OCI-M2 (cell line): Measurements from ENCODE around the gene CTDNEP1.
"Not testable (repeated sequence)": the region's sequence is repeated elsewhere in the genome, so short reads cannot be mapped to it uniquely, and the experiment has no call there.

Experiments
- DNase-seq: peaks from one replicate; lab custom pipeline; 2025; ENCODE audit not compliant: unreplicated experiment; lab: John Stamatoyannopoulos, UW

The CTDNEP1 gene

DNA sequence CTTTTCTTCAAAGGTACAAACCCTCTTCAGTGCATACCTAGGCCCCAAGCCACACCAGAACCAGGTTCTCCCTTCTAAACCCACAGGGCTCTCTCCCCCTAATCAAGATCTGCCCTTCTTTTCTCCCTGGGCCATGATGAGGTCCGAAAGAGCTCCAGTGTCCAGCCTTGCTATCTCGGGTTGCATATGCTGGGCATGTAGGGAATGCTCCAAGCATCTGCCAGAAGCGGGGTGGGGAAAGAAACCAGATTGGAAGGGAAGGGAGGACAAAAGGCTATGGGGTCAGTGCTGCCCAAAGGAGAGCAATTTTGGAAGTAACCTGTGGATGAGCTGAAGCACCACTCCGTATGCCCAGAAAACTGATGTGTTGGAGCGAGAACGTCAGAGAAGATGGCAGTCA, 2.3 kb downstream of the CTDNEP1 start:
- DNase-seq = no peak

DNA sequence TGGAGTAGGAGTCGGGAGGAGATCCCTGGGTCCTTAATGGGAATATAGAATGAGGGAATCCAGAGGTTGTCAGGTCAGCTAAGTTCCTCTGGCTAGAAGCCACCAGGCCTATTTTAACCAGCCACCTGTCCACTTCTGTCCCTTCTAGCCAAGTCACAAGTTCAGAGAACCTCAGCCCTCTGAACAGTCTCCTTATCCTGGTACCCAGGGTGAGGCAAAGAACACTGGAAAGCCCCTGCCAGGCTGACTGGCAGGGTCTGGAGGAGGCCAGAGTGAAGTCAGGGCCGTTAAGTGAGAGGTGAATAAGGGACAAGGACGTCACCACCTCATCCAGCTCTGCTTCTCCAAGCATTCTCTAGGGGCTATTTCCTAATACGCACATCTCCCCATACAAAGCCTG, 2.7 kb downstream of the CTDNEP1 start:
- DNase-seq = no peak

DNA sequence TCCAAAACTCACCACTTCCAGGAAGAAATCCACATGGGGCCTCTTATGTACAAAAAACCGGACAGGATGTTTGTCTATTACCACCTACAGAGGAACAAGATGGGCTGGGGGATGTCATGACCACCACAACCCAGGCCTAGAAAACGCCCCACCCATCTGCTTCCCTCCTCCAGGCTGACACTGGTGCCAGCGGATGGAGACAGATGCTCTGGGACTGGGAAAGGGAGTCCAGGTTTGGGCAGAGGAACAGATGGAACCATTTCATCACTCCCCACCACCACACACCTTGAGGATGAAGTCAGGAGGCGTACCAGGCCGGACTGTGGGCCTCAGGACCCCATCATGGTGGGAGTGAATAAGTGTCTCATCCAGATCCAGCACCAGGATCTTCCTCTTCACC, 4.8 kb downstream of the CTDNEP1 start:
- DNase-seq = no peak

DNA sequence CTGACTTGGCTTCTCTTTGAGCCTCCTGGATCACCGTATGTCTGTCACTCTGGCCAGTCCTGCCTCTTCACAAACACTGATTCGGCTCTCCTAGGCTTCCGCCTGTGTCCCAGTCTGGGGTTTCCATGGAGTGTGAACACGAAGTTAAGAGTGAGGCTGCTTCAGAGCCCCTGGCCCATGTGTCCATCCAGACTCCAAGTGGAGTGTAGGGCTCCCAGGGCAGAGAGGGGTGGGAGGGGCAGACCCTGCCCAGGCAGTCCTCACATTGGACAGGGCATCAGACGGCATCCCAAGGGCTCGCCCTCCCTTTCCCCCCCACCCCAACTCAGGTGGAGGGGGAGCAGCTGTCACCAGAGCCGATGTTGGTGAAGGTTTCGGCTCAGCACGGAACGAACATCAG, 7.7 kb downstream of the CTDNEP1 start:
- DNase-seq = not testable (repeated sequence)

DNA sequence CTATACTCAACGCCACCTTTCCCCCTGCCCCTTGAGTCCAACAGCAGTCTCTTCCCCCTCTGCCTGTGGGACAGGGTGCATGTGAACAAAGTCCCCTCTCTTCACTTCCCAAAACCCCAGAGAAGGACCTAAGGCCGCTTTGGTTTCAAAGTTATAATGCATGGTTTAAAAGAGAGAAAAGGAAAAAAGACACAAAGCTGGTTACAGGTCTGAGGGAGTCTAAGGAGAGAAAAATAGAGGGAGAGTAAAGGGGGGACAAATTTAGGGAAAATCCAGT, 8.1 kb downstream of the CTDNEP1 start:
- no peak for DNase-seq

DNA sequence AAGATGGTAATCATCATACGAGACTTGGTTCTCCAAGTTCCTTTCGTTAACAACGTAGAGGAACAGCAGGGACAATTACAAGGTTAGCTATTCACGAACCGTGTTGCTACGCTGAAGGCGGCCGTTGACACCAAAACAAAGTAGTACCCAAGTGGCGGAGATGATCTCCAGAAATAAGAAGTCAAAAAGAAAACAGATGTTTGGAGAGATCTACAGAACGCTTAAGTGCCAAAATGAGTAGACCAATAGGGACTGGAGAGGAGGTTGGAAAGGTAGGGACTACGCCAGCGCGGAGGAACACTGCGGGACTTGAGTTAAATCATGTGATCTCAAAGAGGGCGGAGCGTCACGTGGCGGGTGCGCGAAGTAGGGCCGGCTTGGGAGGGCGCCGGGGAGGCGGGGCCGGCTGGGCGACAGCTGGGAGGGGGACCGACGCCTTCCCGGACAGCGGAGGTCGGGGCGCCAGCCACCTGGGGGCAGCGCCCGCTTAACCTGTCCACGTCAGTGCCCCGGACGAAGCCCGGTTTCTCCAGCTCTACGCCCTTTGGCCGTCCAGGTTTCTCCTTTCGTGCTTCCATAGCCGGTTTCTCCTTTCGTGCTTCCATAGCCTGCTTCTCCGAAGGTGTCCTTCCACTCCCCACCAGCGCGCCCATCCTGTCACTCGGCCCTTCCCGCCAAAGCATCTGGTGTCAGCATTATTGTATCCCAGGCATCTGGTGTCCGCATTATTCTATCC, 8.6 kb downstream of the CTDNEP1 start:
- DNase-seq = peak; percentile 80

DNA sequence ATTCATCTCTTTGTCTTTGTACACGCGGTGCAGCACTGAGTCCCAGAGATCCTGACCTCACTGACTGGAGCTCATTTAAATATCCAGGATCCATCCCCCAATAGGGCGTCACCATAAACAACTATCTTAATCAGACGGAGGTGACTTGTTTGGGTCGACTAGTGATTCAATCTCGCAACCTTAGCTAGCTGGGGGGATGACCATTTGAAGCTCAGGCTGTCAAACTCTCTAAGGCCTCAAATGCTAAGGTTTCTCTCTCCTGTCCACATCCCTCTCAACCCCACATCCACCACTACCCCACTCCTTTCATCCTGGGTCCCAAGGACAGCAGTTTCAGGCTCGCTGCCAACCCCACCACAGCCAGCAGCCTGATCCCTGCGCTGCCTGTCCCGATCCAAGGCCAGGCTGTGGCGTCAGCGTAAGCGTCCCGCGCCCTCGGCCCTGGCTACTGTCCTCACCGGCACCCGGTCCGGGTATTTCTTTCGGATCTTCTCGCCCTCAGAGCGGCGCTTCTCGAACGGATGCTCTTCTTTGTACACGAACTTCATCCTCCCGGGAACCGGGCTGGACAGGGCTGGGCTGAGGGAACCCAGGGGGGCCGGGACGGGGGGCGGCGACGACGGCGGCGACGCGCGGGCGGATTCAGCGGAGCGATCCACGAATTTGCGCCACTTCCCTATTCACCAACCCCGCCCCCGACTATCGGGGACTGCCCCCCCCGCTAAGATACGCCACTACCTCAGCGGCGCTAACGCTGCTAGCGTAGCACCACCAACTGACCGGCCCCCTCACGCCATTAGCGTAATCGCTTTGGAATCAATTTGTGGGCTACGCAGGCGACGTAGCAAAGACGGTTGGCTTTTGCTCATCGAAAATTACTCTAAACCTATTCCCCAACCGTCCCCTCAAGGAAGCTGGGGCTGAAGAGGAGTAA, 9.5 kb downstream of the CTDNEP1 start, which contains the start of gene GABARAP:
TSS of gene GABARAP (minus strand) at position 667 of the 934 bp plus-strand sequence. CDS start at position 548, 119 bp downstream.
- peak; percentile 80 for DNase-seq

DNA sequence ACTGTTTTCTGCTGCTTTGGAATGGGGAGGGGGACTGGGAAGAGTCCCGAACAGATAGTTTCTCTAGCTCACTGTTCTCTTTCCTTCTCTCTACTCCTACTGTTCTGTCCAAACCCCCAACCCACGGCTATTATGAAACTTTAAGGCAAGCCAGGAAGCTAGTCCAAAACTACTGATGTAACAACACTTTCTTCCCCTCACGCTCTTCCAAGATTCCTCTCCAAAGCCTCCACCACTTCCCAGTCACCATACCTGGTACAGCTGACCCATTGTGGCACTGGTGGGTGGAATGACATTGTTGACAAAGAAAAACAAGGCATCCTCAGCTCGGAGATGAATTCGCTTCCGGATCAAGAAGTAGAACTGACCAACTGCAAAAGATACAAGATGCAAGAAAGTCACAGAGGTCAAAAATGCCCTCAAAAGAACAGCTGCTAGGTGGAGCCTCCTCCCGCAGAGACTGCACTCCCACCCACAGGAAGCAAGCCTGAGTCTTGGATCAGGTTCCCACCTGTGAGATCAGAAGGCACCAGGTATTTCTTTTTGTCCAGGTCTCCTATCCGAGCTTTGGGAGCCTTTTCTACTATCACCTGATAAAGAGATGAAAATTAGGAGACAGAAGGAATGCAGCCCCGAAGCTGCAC, 10.3 kb downstream of the CTDNEP1 start:
- DNase-seq = no peak

DNA sequence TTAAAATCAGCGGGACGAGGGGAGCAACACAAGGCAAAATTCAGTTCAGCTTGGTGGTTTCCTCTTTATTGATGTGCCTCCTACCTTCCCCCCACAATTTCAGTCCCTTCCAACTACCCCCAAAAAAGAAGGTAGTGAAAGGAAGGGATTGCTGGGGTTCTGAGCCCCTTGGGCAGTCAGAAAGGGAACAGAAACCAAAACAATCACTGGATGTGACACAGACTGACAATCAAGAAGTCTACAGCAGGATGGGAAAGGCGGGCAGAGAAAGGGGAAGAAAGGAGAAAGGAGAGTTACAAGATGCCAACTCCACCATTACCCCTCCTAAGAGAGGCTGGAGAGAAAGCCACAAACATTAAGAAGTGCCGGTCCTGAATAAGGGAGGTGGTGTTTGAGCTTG, 11.2 kb downstream of the CTDNEP1 start:
- DNase-seq = no peak

DNA sequence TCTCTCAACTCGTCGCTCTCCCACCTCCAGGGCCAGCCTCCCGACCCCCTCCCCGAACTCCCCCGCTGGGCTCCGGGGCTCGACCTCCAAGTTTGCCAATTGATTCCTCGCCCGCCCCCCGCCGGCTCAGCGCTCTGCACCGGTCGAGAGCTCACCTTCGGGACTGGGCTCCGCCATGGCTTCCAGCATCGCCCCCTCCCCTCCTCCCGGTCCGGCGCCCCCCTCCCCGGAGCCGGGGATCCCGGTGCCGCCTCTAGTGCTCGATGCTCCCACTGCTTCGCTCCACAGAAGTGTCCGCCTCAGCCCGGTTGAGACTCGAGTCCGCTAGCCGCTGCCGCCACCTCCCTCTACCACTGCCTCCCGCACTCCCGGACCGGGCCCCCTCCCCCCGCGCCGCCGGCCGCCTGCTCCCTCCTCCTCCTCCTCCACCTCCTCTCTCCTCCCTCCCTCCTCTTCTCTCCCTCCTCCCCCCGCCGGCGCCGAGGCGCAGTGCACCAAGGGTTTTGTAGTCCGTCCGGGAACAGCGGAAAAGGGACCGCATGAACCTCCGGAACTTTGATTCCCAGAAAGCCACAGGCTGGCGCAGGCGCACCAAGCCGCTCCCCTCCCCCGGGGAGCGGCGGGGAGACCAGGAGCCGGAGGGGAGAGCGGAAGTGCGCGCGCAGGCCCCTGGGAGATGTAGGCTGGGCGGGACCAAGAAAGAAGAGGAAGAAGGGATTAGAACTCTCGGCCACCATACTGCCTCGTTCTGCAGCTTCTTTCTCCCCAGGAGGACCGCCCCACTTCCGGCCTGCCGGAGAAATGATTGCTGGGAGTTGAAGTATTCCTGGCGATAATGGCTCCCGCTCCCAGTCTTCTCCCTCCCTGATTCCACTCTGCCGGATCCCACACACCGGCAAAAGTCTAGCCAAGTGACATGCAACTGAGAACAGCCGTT, 12.2 kb downstream of the CTDNEP1 start, which contains the start of gene PHF23:
TSS of gene PHF23 (minus strand) at position 367 of the 937 bp plus-strand sequence. CDS start at position 189, 178 bp downstream.
- DNase-seq = peak; percentile 86

DNA sequence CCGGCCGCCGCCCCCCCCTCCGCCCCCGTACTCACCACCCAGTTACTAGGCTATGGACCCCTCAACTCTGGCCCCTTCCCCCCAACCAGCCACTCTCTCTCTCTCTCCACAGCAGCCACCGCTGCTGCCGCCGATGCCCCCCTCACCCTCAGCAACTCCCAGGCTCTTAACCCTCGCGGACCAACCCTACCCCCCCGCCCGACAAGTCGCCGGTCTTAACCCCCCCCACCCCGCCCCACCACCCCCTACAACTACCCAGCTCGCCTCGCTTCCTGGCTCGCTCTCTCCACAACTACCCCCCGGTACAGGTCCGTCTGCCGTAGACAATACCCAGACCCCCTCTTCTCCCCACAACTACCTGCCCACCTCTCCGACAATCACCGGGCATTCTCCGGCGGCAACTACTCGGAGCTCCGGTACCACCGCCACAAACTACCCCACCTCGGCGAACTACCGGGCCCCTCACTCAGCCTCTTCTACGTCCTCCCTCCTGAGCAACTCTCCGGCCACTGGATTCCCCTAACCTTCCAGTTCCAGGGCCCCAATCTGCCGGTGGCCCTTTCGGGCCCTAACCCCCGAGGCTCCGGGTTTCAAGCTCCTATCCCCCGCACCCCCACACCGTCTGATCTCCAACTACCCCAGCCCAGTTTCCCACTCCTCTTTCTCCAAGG, 13.0 kb downstream of the CTDNEP1 start:
- no peak for DNase-seq

DNA sequence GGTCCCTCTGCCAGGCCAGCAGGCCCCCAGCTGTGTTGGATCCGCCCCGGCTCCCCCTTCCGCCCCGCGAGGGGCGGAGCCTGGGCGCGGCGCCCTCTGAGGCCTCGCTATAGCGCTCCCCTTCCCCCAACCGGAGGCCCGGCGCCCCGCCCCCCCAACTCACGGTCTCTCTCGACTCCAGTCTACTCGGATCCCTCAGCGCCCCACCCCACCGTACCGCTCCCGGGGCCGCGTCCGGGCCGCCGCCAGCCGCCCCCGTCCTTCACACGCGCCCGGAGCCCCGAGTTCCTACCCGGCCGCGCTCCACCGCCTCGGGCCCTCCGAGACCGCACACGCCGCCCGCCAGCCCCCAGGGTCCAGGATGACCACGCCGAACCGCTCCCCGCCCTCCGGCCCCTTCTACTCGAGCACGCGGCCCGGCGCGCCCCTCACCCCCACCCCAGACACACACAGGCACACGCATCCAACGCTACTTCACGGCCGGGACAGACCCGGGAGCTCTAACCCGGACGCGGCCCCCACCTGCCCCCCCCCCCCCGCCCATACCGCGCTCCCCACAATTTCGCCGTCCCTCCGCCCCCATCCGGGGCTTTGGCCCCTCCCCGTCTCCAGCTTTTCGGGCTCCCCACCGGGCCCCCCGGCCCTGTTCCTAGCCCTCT, 13.6 kb downstream of the CTDNEP1 start:
- no peak for DNase-seq

DNA sequence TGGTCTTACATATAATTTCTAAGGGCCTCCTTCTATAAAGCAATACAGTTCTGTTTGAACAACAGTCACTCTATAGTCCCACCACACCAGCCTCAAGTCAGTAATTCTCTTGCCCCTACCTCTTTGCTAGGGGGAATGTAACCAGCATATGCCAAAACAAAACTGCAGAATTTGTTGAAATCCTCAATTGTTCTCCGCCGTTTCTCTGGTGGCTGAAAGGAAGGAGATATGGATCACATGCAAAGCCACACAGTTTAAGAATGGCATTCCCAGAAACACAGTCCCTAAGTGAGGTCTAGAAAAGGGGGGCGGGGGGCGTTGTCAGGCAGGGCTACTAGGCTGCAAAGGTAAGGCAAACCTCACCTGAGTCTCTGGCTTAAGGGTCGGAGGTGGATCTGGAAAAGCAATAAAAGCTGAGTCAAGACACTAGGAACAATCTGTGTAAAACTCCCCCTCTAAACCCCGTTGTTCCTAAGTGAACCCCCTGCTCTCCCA, 14.2 kb downstream of the CTDNEP1 start:
- DNase-seq = no peak

DNA sequence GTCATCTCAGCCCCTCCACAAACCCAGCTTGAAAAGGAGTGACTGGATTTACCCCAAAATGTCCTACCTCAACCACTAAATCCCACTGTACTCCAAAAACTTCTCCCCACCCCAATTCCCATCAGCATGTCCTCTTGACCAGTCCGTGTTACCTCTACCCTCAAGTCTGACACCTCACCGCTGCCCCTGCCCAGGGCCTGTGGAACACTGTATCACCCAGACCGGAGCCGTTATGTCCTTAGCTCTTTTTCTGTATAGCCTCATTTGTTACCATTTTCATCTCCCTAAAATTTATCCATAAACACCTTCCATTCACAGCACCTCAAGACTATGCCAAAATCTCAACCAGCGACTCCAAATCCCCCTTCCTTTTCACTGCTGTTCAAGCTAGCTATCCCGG, 14.7 kb downstream of the CTDNEP1 start:
- no peak for DNase-seq

DNA sequence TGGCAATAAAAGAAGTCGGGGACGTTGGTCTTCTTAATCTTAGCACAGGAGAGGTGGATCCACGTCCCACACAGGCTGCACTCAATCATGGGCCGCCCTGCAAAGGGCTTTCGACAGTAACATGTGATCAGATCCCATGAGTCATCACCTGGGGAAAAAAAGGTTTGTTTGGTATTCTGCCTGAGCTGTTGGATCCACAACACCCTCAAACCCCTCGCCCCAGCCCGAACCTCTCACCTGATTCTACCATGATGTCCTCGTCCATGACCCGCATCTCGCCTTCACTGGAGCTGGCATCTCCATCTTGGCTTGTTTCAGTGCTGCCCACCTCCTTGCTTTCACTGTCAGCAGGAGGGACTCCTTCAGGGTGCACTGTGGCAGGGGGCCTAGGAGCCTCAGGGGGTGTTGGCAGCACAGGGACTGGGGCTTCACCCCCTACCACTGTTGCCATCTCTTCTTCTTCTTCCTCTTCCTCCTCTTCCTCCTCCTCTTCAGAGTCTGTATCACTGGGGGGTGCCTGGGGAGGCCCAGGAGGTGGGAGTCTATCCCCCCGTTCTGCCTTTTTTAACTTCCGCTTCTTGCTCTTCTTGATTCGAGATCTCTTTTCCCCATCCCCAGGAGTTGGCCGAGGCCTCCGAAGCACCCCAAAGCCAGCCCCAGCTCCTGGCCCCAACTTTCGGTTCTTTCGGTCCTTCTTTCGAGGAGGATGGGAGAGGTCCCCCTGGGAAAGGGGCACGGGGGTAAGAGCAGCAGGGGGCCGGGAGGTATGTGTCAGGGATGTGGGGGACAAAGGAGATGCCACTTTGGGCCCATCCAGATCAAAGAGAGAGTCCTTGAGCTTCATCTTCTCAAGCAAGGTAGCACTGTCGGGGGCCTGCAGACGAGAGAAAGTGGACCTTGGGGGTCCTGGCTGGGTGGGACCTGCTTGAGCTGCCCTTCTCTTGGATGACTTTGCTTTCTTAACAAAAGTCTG, 15.6 kb downstream of the CTDNEP1 start:
- DNase-seq = no peak

DNA sequence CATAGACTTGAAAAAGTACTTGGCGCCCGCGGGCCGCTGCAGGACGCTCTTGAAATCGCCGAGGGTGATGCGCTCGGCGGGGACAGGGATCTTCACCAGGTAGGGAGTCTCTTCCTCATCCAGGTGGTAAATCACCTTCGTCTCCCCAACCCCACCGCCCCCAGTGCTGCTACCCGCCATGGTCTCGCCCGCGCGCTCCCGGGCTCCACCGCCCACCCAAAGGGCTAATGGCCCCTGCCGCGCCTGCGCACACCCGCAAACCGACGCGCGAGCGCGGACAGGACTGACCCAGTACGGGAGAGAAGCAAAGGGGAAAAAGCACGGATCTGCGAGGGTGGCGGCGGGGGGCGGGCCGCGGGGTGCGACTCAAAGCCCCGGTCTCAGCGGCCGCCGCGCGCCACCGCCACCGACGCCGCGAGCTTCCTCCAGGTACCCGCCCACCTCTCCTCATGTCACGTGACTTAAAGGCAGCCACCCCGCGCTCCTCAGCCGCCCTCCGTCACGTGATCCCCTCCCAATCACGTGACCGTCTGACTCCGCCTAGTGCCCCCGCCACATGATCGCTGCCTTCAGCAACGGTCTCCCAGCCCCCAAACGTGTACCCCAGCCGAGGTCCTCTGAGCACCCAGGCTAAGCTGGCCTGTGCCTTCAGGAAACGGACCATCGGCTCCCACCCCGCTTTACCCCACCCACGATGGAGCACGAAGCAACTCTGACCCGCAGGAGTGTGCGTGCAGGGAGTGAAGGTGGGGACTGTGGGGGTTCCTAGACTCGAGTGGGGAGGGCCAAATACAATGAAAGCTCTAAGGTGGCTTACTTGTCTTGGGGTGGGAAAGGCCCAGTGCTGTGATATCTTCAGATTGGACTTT, 17.2 kb downstream of the CTDNEP1 start, which contains the start of gene DVL2:
TSS of gene DVL2 (minus strand) at position 435 of the 869 bp plus-strand sequence. CDS start at position 180, 255 bp downstream.
- DNase-seq = no peak

DNA sequence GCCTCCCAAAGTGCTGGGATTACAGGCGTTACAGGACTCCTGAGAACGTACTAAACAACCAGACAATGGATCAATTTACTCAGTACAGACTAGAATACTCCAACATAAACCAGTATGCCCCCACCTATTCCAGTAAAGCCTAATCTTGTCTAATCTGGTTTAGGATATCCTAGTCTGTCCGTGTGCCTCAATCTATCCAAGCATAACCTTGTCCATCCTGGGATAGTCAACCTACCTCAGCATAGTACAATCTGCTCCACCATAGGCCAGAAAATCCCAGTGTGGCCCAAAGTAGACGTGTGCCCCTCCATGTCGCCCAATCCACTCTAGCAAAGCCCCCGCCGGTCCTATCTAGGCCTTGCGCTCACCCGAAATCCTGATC, 17.8 kb downstream of the CTDNEP1 start:
- no peak for DNase-seq
